ENCODE results near the gene CAMKMT.
A peak's percentile ranks its signal among the peaks of the same experiment; 100 is the strongest.
"Not testable (repeated sequence)": the region's sequence is repeated elsewhere in the genome, so short reads cannot be mapped to it uniquely, and the experiment has no call there.

CAMKMT gene

DNA sequence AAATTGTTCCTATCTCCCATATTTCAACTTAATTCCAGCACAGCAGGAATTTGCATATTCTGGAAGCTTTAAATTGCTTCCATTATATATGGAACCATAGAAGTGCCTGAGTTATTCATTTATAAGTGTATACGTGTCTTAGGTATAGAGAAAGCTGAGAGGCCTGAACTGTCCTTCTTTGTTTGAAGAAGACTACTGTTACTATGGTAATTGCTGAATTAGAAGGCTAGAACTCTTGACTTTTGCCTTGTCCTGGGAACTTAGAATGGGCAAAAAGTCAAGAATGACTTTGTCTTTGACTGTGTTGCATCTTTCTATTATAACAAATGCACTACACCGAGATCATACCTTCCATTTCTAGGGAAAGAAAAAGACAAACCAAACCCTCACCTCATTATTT, 15.7 kb downstream of the CAMKMT start:
- TF ChIP-seq, protein P1, sequence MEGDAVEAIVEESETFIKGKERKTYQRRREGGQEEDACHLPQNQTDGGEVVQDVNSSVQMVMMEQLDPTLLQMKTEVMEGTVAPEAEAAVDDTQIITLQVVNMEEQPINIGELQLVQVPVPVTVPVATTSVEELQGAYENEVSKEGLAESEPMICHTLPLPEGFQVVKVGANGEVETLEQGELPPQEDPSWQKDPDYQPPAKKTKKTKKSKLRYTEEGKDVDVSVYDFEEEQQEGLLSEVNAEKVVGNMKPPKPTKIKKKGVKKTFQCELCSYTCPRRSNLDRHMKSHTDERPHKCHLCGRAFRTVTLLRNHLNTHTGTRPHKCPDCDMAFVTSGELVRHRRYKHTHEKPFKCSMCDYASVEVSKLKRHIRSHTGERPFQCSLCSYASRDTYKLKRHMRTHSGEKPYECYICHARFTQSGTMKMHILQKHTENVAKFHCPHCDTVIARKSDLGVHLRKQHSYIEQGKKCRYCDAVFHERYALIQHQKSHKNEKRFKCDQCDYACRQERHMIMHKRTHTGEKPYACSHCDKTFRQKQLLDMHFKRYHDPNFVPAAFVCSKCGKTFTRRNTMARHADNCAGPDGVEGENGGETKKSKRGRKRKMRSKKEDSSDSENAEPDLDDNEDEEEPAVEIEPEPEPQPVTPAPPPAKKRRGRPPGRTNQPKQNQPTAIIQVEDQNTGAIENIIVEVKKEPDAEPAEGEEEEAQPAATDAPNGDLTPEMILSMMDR (IDR thresholded peaks at IDR 0.05; ENCODE audit: insufficient read depth, low read length, missing control alignments): no peak
- no peak overlapping the region for H3K4me3 ChIP-seq (ENCODE audit: low read depth, low read length)
- ChIA-PET POLR2A (no interaction called here), CTCF (interaction anchor here (1.0 to 5.8 kb wide), 4 partner anchors 14 to 578 kb away, joined by 3 to 37 read pairs (median 4); no protein-coding TSS in a partner anchor)
- no peak for DNase-seq (ENCODE audit: low read depth, low spot score)

DNA sequence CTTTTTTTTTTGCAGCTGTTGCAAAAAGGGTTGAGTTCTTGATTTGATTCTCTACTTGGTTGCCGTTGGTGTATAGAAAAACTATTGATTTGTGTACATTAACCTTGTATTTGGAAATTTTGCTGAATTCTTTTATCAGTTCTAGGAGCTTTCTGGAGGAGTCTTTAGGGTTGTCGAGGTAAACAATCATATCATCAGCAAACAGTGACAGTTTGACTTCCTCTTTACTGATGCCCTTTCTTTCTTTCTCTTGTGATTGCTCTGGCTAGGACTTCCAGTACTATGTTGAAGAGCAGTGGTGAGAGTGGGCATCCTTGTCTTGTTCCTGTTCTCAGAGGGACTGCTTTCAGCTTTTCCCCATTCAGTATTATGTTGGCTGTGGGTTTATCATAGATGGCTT, 23.5 kb downstream of the CAMKMT start:
- DNase-seq (ENCODE audit: low read depth, low spot score); POLR2A ChIA-PET; H3K4me3 ChIP-seq (ENCODE audit: low read depth, low read length): not testable (repeated sequence)
- CTCF ChIA-PET: interaction anchor here (0.7 kb wide), 1 partner anchor 571 kb away, joined by 3 read pairs; no protein-coding TSS in a partner anchor

GRCh38 chr2:44388877-44389276, 27.1 kb downstream of the CAMKMT start:
- DNase-seq (ENCODE audit: low read depth, low spot score): no peak
- no peak overlapping the region for H3K4me3 ChIP-seq (ENCODE audit: low read depth, low read length)
- TF ChIP-seq, protein P1 (IDR thresholded peaks at IDR 0.05; ENCODE audit: insufficient read depth, low read length, missing control alignments): no peak
- ChIA-PET POLR2A (no interaction called here), CTCF (interaction anchor here (0.6 to 12.0 kb wide), 7 partner anchors 8 to 568 kb away, joined by 3 to 195 read pairs (median 32); no protein-coding TSS in a partner anchor)

DNA sequence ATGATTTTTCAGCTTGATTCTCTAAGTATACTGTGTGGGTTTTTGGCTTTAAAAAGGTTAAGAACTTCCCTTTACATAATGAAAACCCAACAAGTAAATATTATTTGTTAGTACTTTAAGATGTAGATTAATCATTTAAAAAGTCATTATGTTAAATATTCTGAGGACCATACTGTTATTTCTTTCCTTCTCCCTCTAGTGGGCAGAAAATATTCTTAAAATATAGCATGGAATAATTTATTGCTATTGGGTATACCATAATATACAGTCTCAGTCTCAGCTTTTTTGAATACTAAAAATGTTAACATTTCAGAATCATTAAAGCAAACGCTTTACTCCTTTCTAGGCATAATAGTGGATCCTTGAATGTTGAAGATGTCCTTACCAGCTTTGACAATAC, 28.1 kb downstream of the CAMKMT start:
- TF ChIP-seq, protein P1 (IDR thresholded peaks at IDR 0.05; ENCODE audit: insufficient read depth, low read length, missing control alignments): no peak
- no peak for DNase-seq (ENCODE audit: low read depth, low spot score)
- ChIA-PET POLR2A (no interaction called here), CTCF (interaction anchor here (0.6 to 12.0 kb wide), 14 partner anchors 11 to 567 kb away, joined by 3 to 195 read pairs (median 10); no protein-coding TSS in a partner anchor)
- no peak overlapping the region for H3K4me3 ChIP-seq (ENCODE audit: low read depth, low read length)

- TF ChIP-seq, protein P1 (IDR thresholded peaks at IDR 0.05; ENCODE audit: insufficient read depth, low read length, missing control alignments): peak; percentile 44
- H3K4me3 ChIP-seq (ENCODE audit: low read depth, low read length): no peak overlapping the region
- ChIA-PET CTCF (interaction anchor here (0.6 to 12.0 kb wide), 42 partner anchors 9 to 581 kb away, joined by 3 to 195 read pairs (median 4); partner anchors contain the start of gene PREPL), POLR2A (no interaction called here)
- DNase-seq (ENCODE audit: low read depth, low spot score): no peak
These were observed 30.7 kb downstream of the CAMKMT start for GRCh38 chr2:44392338-44392943.

DNA sequence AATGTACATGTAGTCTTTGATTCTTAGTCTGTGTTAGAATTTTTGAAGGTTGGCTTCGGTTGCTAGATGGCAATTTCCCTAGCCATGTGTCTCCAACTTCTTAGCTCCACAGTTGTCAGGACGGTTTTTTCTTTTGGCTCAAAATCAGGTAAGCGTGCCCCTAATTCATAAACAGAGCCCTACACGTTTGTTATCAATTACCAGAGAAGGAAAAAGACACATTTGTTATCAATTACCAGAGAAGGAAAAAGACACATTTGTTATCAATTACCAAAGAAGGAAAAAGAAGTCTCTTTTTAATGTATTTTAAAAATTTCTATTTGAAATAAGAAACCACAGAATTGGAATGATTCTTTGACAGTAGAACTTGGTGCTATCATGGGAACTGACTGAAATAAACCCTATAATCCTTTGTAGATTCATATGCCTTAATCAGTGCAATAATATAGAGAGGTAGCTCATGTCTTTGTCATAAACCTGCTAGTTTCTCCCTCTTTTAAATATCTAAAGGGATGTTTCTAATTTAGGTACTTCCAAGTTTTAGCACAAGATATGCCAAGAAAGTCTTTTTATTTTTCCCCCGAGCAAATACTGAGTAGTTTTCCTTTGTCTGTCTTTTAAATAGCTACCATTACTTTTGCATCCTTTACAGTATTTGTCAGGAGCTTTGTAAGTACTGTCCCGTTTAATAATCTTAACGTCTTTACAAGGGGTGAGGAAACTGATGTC, 35.9 kb downstream of the CAMKMT start:
- CTCF ChIA-PET: interaction anchor here (1.1 to 12.0 kb wide), 5 partner anchors 9 to 559 kb away, joined by 3 to 195 read pairs (median 10); no protein-coding TSS in a partner anchor

More for the DNA sequence above, 35.9 kb downstream of the CAMKMT start:
- DNase-seq (ENCODE audit: low read depth, low spot score): no peak
- TF ChIP-seq, protein P1 (IDR thresholded peaks at IDR 0.05; ENCODE audit: insufficient read depth, low read length, missing control alignments): no peak
- H3K4me3 ChIP-seq (ENCODE audit: low read depth, low read length): no peak overlapping the region; the same call in 1 of the 2 replicates
- POLR2A ChIA-PET: interaction anchor here (0.5 to 0.7 kb wide), 2 partner anchors 8 to 73 kb away, joined by 3 read pairs; no protein-coding TSS in a partner anchor

All from AG04449 (cell line).